Measurements from ENCODE around the gene CACNA1H.
A peak's percentile ranks its signal among the peaks of the same experiment; 100 is the strongest.

The CACNA1H gene

DNA sequence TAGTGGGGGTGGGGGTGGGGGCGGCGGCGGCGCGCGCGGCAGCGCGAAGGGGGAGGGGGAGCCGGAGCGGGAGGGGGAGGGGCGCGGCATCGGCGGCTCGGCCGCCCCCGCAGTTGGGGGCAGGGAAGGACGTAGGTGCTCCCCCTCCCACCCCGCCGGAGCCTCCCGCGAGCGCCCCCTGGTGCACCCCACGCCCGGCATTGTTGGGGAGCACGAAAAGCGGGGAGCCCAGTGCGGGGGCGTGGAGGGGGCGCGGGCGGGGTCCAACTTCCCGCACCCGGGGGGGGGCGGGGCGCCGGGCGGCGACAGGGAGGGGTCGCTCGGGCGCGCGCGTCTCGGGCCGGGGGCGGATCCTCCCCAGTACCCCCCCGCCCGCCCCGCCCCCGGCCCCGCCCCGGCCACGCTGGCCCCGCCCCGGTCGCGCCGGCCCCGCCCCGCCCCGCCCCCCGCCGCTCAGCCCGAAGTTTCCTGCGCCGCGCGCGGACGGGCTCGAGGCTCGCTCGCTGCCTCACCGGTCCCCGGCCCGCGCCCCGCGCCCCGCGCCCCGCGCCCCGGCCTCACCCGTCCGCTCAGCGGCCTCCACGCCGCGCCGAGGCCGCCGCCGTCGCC is at the start of gene CACNA1H:
TSS of gene CACNA1H (plus strand) at position 456 of the 609 bp plus-strand sequence. CDS start 632 bp downstream, outside the sequence.
- DNase-seq = peak; percentile 39

DNA sequence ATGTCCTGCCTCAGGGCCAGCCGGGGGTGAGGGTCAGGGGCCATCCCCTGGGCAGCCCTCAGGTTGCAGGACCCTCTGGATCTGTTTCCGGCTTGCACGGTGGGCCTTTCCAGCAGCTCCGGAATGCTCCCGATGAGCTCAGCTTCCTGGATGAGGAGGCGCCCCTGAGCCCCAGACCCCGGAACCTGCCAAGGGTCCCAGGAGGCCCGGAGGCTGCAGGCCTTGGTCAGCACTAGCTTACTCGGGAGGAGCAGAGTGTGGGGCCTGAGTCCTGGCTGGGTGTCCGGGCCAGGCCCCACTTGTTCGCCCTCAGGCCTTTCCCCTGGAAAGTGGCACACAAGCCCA is 49.3 kb upstream of the CACNA1H start:
- DNase-seq = no peak

DNA sequence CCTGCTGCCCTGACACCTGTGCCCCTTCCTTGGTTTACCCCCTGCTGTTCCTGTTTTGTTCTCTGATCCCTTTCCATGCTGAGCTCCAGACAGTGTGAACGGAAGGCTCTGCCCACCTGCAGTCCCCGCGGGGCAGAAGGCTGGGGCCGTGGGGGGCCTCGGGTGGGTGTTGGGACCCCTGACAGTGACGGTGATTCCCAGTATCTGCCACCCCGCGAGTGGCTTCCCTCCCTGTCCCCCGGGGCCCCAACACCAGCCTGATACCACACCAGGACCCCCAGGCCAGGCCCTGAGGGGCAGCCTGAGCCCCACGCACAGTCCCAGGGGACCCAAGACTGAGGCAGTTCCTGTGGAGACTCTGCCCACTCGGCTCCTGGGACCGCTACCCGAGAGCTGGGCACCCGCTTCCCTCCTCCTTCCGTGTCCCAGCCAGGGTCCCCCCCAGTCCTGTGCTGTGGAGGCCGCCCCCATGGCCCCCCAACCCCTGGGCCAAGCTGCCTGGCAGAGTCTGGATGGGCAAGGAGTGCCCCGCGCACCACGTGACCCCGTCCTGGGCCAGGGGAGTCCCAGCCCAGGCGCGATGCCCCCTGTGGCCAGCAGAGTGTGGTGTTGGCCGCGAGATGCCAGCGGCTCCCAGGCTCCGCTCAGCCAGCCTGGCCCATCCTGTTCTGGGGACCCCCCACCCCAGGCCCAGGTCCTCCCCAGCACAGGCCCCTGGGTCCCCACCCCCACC is 46.9 kb upstream of the CACNA1H start:
- peak; percentile 13 for DNase-seq

DNA sequence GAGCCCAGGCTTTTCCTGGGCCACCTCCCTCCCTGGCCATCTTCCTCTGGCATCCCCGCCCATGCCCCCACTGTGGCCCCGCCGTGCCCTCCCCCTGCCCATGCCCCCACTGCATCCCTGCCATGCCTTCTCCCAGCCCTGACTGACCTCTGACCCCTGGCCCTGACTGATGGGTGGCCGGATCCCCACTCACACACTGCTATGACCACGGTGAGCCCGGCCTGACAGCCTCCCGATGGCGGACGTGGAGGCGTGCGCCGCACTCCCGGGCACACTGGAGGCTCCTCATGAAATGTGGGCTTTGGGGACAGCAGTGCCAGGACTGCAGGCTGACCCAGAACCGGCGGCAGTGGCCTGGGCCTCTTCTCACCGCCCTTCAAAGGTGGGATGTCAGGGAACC is 46.2 kb upstream of the CACNA1H start:
- no peak for DNase-seq

DNA sequence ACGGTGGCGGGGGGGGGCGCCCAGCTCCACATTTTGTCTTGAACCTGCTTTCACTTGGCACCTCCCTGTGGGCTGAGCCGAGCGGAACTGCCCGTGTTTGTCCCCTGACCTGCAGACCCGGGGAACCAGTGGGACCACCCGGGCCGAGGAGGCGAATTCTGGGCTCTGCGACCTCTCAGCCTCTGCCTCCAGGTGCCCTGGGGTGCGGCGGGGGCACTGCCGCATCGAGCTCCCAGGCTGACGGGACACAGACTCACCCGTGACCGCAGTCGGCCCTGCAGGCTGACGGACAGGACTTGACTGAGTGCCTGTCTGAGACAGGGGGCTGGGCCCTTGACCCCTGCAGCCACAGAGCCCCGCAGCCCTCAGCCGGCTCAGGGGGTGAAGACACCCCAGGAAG is 45.8 kb upstream of the CACNA1H start:
- DNase-seq = no peak

DNA sequence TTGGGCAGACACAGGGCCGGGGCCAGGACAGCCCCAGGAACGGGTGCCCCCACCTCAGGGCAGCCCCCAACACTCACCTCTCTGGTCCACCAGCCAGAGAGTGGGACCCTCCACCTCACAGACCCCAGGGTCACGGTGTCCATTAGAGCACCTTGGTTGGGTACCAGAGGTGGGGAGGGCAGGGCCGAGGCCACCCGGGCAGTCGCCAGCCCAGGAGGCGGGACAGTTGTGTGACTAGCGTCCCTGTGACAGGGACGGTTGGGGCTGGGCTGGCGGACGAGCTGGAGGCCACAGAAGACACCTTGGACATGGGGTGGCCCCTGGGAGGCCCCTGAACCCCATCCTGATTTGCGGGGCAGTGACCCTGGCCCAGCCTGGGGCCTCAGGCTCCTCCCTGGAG is 45.2 kb upstream of the CACNA1H start:
- no peak for DNase-seq

DNA sequence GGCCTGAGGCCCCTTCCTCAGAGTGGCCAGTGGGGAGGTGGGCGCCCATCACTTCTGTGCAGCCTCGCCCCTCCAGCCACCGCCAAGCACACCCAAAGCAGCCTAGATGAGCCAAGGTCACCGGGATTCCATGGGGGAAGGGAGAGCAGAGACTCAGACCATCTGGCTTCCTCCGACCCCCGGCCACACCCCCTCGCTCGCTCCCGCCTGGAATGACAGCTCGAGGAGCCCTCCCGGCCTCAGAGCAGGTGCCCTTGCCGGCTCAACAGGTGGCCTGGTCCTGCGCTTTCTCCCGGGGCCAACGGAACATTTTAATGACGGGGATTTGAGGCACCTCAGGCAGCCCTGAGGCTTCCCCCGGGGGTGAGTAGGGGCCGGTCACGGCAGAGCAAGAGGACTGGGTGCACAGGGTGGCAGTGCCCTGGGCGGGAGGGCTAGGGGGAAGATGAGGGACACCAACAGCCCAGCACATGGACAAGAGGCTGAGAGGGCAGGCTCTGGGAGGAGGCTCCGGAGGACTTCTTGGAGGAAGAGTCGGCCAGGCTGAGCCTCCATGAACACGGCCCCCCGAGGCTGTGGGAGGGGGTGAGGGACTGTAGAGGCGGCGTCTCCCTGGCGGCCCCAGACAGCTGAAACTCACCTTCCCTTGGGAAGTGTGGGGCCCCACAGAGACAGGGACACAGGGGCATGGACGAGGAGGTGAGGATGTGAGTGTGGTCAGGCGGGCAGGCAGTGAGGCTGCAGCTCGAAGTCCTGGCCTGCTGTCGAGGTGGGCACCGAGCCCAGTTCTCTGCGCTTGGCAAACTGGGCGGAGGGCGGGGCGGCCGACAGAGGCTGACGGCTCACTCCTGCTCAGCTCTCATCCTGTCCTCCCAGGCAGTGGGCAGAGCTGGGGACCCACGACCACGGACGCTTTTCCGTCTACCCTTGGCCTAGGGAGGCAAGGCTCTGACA is 44.3 kb upstream of the CACNA1H start:
- DNase-seq = no peak

DNA sequence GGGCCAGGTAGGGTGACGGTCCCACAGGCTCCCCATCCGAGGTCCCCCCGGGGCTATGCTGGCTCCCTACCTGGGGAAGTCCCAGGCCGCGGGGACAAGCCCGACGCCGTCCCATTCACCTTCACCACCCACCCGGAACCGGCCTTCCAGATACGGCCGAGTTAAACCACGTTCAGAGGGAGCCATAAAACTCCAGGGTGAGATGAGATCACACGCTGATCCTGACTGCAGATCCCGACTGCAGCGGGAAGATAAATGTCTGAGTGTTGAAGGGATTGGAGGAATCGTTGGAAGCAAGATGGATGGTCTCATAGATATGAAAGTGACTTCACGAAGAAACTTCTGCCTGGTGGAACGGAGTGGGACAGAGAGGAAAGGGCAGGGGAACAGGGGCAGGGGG is 43.3 kb upstream of the CACNA1H start:
- DNase-seq = no peak

DNA sequence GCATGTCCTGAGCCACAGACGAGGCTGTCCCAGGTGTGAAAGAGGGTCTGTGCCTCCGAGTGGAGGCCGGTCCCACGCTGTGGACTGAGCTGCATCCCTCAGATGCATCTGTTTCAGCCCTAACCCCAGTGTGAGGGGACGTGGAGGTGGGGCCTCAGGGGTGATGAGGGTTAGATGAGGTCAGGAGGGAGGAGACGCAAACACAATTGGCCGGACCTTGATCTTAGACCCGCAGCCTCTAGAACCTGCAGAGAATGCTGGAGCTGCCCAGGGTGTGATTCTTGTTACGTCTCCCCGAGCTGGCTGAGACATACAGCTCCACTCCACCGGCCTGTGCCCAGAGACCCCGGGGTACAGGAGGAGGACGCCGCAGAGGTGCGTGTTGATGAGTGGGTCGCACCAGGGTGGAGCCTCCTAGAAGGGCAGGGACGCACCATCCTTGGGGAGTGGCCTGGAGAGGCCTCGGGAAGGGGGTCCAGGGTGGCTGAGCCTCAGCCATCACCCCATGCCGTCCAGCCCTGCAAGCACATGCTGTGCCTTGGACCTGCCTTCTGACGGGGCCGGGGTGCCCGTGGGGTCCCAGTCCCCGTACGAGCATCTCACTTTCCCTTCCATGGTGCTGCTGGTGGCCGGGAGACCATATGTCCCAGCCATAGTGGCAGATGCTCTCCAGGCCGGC is 40.3 kb upstream of the CACNA1H start:
- DNase-seq = no peak

DNA sequence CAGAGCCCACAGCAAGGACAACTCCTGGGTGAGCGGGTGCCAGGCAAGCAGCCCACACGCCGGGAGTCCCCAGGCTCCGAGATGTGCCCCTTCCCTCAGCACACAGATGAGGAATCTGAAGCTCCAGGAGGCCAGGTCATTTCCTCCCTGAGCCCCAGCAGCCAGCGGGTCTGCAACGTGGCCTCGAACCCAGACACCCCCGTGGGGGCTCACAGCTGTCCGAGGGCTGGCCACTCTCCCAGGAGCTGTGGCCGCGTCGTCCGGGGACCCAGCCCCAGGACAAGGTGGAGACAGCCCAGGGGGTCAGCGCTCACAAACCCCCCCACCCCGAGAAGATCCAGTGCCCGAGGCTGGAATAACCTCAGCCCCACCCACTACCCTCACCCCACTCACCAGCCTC is 39.4 kb upstream of the CACNA1H start:
- DNase-seq = no peak

DNA sequence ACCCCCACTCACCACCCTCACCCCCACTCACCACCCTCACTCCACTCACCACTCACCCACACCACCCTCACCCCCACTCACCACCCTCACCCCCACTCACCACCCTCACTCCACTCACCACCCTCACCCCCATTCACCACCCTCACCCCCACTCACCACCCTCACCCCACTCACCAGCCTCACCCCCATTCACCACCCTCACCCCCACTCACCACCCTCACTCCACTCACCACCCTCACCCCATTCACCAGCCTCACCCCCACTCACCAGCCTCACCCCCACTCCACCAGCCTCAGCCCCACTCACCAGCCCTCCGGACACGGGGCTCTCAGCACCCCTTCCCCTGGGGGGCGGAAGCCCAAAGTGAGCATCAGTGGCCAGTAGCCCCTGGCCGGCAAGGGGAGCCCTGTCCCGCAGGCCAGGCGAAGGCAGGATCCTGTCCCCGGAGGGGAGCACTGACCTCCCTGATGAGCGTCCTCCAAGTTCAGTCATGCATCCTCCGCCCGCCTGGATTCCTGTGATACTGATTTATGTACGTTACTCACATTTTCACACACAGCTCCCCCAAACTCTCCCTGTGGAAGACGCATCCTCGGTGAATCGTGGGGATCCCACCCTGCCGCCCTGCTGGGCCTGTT is 38.9 kb upstream of the CACNA1H start:
- no peak for DNase-seq

DNA sequence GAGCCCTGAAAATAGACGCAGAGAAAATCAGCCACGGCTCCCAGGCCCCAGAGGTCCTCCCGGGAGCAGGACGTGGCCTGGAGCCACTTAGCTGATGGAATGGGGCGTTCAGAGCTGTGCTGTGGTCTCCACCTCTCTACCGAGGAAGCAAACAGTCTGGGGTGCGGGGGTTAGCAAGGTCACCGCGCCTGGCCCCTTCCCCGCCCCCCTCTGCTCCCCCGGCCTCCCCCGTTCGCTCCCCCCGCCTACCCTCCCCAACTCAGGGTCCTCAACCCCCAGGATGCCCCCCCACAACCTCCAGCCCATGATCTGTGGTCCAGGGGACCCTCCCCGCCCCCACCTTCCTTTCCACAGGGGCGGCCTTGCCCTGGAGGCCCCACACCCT is 36.2 kb upstream of the CACNA1H start:
- no peak for DNase-seq

DNA sequence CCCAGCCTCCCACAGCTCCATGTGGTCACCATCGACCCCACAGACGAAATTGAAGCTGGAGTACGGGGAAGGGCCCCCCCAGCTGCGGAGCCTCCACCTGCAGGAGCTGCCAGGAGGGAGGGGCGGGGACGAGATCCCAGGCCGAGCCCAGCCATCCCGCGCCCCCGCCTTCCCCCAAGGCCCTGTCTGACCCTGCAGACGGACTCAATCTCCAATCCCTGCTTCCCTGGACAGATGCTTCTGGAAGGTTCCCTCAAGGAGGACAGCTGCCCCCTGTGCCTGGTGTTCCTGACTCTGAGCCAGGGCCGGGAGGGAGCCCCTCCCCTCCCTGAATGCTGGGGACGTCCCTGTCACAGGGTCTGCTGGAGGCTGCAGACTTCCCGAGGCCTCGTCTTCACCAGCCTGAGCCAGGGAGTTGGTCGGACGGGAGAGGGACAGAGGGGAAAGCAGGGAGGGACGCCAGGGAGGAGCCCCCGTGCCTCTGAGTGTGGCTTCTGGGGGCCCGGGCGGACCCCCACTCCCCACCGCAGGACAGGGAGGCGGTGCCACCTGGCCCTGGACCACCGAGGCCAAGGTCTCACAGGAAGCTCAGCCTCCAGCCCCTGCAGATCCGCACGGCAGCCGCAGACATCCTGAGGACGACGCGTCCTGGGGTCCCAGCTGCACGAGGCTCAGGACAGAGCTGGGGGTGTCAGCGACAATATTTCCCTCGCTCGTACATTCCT is 35.6 kb upstream of the CACNA1H start:
- no peak for DNase-seq

DNA sequence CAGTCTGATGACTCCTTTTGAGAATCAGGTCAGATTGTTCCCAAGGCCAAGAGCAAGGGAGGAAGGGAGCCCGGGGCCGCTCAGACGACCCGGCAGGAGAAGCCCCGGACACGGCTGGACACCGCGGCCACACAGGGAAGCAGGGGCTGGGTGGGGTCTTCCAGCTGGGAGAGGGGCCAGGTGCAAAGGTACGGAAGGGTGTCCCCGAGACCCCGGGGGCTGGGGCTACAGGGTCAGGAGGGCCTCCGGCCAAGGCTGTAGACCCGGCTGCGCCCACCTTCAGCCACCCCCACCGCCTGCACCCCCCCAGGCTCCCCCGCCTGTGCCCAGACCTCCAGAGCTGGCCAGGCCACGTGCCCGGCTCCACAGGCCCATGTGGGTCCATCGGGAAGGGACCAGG is 35.0 kb upstream of the CACNA1H start:
- DNase-seq = no peak

DNA sequence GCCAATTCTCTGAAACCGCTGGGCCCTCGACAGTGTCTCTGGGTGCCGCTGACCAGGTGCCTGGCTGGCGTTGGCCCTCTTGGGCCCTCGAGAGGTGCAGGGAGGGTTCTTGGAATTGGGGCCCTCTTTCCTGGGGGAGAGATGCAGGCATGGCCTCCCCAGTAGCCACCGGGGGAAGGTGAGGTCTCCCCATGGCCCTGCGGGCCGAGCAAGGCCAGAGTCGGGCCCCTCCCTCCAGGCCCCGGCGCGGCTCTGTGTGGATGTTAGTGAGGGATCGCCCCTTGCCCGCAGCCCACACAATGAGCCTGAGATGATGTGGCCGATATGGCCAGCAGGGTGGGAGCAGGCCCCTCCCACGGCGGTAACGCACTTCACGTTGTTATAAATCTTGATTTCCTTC is 33.8 kb upstream of the CACNA1H start:
- DNase-seq = no peak

DNA sequence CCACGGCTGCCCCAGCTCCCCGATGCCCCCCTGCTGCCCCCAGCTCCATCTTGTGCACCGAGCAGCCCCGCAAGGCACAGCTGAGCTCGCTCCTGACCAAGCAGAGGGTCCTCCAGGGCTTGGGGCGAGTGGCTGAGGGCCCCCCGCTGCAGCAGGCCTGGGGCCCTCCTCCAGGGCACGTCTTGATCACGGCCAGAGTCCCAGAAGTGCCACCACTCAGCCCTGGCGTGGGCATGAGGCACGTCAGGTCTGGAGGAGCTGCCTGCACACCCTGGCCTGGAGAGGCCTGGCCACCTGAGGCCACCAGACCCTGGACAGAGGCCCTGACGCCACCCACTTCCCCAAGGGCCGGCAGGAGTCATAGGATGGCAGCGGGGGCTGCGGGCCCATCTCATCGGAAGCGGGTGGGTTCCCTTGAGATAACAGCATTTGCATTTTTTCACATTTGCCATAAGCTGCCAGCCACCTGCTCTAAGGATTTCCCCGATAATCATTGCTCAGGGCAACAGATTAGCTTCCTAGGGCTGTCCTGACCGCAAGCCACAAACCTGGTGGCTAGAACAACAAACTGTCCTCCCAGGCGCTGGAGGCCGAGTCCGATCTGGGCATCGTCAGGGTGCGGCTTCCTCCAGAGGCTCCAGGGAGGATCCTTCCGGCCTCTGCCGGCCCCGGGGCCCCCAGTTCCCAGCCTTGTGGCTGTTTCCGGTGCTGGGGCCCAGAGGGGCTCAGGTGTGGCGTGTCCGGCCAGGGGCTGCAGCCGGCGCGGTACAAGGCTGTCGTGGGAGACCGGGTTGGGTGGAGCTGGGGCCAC is 32.9 kb upstream of the CACNA1H start:
- no peak for DNase-seq

DNA sequence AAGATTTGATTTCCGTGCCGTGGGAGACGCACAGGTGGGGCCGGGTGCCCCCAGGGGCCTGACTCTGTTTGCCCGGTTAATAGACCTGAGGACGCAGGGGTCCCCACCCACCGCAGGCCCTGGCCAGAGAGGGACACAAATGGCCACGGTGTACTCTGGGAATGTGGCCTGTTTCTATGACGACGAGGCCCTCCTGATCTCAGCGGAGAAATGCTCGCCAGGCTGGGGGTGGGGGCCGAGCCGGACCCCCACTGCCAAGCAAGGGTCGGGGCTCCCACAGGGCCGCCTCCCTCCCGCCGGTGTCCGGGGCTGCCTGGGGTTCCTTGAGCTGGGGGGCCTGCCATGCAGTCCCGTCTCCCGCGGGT is 32.3 kb upstream of the CACNA1H start:
- DNase-seq = no peak

DNA sequence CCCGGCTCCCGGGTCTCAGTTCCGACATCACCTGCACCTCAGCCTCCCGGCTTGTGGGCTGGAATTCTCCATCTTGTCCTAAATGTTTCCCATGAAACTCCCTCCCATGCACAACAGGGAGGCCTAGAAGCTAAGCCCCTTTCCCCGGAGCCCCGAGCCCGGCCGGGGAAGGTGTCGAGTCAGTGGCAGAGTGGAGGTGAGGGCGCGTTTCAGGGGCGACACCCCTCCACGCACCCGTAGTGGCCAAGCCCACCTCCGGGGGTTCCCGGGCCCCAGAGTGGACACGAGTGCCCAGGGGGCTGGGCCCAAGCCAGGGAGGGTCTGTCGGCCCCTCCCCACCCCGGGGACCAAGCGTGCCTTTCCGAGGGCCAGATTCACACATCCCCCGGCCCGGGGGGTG is 31.9 kb upstream of the CACNA1H start:
- no peak for DNase-seq

DNA sequence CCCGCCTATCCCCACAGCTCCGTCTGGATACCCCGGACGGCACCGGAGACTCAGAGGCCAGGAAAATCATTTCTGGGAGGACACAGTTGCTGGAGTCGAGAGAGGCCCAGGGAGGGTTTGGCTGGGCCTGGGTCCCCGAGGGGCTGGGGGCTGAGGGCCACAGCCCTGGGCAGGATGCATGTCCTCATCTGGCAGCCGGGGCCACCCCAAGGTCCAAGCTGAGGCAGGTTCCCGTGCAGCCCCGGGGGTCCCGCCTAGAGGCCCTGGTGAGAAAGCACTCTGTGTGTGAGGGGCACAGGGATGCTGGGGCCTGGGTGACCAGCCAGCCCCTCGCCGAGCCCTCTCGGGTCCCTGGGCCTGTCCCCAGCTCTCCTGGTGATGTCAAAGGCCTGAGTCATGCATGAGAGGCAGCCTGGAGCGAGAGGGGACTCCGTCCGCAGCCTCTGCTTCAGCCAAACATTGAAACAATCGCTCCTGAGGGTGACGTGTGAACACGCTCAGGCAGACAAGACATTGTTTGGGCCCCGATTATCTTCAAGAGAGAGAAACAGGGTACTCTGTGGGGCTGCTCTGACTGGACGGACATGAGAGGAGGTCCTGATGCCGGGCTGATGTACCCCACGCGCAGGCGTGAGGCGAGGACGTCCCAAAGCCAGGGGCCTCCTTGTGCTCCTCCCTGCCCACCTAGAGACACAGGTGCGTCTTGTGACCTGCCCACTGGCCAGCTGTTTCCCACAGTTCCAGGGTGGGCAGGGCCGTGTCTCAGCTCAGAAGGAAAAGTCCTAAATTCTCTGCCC is 31.1 kb upstream of the CACNA1H start:
- DNase-seq = no peak

DNA sequence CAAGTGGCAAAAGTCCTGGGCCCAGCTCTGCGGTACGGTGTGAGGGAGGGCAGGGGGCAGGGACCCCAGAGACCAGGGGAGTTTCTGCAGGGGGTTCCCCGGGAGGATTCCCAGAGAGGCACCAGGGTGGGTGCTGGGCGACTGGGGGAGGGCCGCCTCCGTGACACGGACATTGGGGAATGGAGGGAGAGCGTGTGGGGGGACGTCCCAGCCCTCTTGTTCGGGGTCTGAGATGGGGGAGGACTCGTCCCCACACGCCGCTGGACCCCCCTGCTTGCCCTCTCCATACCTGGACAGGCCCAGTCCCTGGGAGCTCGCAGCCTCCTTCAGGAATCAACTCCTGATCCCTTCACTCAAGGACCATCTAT is 30.5 kb upstream of the CACNA1H start:
- DNase-seq = no peak
